VCaP (cell line): Measurements from ENCODE around the gene GLDC.

Experiments used
- H3K27ac ChIP-seq: fragments of 450-650 bp; 2 replicates; pipeline ENCODE4 v1.5.1; 2017
- CTCF ChIP-seq: fragments of 450-650 bp; conservative IDR thresholded peaks from 2 replicates; pipeline ENCODE4 v1.5.1; 2017; ENCODE audit warnings: mild to moderate bottlenecking, moderate library complexity

Gene GLDC

GRCh38 chr9:6600426-6600825 is 45.1 kb downstream of the GLDC start:
- no peak overlapping the region for H3K27ac ChIP-seq
- no peak for TF ChIP-seq CTCF

- TF ChIP-seq CTCF, result no peak
- no peak overlapping the region for H3K27ac ChIP-seq
Observed at GRCh38 chr9:6600006-6600405, 45.5 kb downstream of the GLDC start.

- no peak overlapping the region for H3K27ac ChIP-seq
- no peak for TF ChIP-seq CTCF
Observed at GRCh38 chr9:6598249-6598725, 47.2 kb downstream of the GLDC start.

GRCh38 chr9:6592791-6593190 is 52.7 kb downstream of the GLDC start:
- H3K27ac ChIP-seq, result no peak overlapping the region
- no peak for TF ChIP-seq CTCF

- H3K27ac ChIP-seq, result no peak overlapping the region
- TF ChIP-seq CTCF, result no peak
Observed at GRCh38 chr9:6592231-6592630, 53.3 kb downstream of the GLDC start.

GRCh38 chr9:6590772-6591384 is 54.7 kb downstream of the GLDC start:
- TF ChIP-seq CTCF, result no peak
- H3K27ac ChIP-seq, result no peak overlapping the region

GRCh38 chr9:6590334-6590733 is 55.2 kb downstream of the GLDC start:
- no peak overlapping the region for H3K27ac ChIP-seq
- no peak for TF ChIP-seq CTCF
